Measurements from ENCODE around the gene CDKL1. TPM values are rescaled to one million over a fixed set of nuclear protein-coding genes. Genes with fewer than 3 reads are reported as not detected.

The CDKL1 gene
- total RNA-seq (2021): 2.4 and 4.6 TPM in 2 replicates
- Bru-seq, nascent RNA: percentile 42 among the genes with signal in this experiment
- BruChase-seq, experiment 1, labeled RNA remaining after a 2-hour chase: percentile 51 among the genes with signal in this experiment
- percentile 38 among the genes with signal in this experiment for BruChase-seq, experiment 2, labeled RNA remaining after a 6-hour chase
- long read RNA-seq, partial matches to known transcripts: 0 of 9 reads
- long read RNA-seq, other reads (novel, unspliced or antisense): 9 of 9 reads

DNA sequence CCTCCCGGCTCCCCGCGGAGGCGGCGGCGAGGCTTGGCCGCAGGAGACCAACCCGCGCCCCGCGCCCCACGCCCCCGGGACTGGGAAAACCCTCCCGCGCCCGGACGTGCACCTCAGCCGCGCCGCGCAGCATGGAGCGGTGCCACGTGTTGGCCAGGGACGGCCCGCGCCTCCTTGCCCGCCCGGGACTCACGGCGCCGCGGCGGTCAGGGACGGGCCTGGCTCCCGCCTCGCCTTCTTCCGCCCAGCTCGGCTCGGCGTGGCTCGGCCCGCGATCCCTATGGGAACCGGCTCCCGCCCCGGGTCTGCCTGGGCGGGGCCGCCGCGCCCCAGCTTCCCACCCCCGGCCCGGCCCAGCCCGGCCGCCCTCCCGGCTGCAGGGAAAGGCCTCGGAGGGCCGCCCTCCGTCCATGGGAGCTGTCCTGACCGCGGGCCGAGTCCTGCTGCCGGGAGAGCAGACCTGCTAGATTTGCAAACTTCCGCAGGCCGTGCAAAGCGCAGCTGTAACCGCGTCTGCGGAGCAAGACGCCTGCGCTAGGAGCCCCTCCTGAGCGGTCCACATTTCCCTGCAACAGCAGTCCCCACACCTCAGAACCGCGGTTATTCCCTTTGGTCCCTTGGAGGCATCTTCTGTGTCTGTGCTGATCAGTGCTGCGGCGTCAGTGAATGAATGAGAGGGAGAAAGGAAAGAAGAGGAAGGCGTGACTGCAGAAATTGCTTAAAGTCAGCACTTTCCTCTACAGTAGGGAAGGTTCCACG lies at the start of gene CDKL1:
CDKL1 (minus strand) TSS at position 251 of the 759 bp plus-strand sequence. CDS start 1,013 bp downstream, outside the sequence.
- peak; percentile 48 to 73 for DNase-seq
- H3K27me3 ChIP-seq (ENCODE audit: insufficient read depth, low read depth): no peaks in the 10 kb centered on the region
- H3F3A ChIP-seq (ENCODE audit: insufficient read depth, low read depth): peaks cover 8% of the 10 kb centered on the region
- peak within 1 kb of the TSS; percentile 97 for H2AFZ ChIP-seq
- H3K27ac ChIP-seq: peak within 1 kb of the TSS; percentile 32
- no peaks in the 10 kb centered on the region for H4K20me1 ChIP-seq (ENCODE audit: insufficient read depth)
- no TSS peak for BruUV-seq (replicated peaks)
- CTCF ChIA-PET: no interaction called here
- no peaks in the 10 kb centered on the region for H3K79me2 ChIP-seq (ENCODE audit: low read depth)
- H3K9me2 ChIP-seq (ENCODE audit: insufficient read depth): no peaks in the 10 kb centered on the region
- H3K4me1 ChIP-seq (replicated peaks; ENCODE audit: insufficient read depth): no peaks in the 10 kb centered on the region
- H3K36me3 ChIP-seq (ENCODE audit: low read depth): no peaks in the 10 kb centered on the region
- H3K9me3 ChIP-seq (ENCODE audit: insufficient read depth, low read depth): no peaks in the 10 kb centered on the region
- POLR2A ChIA-PET (ENCODE audit: unreplicated experiment): interaction anchor here (0.6 to 0.7 kb wide), 4 partner anchors 85 to 774 kb away, joined by 3 to 5 read pairs (median 3); partner anchors contain the start of genes DMAC2L and L2HGDH
- peak within 1 kb of the TSS; percentile 75 for H3K4me3 ChIP-seq
- H3K4me2 ChIP-seq: peak within 1 kb of the TSS; percentile 98
- intact Hi-C loops (cut with micrococcal nuclease; ENCODE audit: unreplicated experiment): no loop called here
- TF ChIP-seq, protein P1, sequence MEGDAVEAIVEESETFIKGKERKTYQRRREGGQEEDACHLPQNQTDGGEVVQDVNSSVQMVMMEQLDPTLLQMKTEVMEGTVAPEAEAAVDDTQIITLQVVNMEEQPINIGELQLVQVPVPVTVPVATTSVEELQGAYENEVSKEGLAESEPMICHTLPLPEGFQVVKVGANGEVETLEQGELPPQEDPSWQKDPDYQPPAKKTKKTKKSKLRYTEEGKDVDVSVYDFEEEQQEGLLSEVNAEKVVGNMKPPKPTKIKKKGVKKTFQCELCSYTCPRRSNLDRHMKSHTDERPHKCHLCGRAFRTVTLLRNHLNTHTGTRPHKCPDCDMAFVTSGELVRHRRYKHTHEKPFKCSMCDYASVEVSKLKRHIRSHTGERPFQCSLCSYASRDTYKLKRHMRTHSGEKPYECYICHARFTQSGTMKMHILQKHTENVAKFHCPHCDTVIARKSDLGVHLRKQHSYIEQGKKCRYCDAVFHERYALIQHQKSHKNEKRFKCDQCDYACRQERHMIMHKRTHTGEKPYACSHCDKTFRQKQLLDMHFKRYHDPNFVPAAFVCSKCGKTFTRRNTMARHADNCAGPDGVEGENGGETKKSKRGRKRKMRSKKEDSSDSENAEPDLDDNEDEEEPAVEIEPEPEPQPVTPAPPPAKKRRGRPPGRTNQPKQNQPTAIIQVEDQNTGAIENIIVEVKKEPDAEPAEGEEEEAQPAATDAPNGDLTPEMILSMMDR (conservative IDR thresholded peaks at IDR 0.05): no peak
- TF ChIP-seq EZH2 (IDR thresholded peaks at IDR 0.05; ENCODE audit: low read depth): no peak

DNA sequence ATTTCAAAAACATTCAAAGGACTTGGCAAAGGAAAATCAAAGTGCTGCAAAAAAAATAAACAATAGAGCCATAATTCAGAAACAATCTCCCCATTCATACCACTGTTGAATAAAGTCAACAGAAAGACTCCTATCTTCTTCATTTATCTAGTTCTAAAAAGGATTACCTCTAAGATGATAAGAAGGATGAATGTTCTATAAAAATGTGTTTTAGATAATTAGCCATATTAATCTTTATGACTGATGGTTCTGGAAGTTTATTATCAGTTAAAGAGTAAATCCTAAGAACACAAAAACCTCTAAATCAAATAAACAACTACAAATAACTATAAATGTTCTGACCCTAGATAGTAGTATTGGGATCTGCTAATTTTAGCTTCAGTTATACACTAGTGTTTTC lies 37.8 kb upstream of the CDKL1 start:
- H3K36me3 ChIP-seq (ENCODE audit: low read depth): peaks cover 46% of the 10 kb centered on the region
- ChIA-PET POLR2A (ENCODE audit: unreplicated experiment) (no interaction called here), CTCF (interaction anchor here (0.6 kb wide), 1 partner anchor 117 kb away, joined by 4 read pairs; no protein-coding TSS in a partner anchor)
- no peaks in the 10 kb centered on the region; the same call in none of the 2 replicates for H3K9me3 ChIP-seq (ENCODE audit: insufficient read depth, low read depth)
- TF ChIP-seq, protein P1 (conservative IDR thresholded peaks at IDR 0.05): no peak
- no peak for TF ChIP-seq EZH2 (IDR thresholded peaks at IDR 0.05; ENCODE audit: low read depth)
- no TSS peak for BruUV-seq (replicated peaks)
- H3K9me2 ChIP-seq (ENCODE audit: insufficient read depth): no peaks in the 10 kb centered on the region; the same call in 1 of the 2 replicates
- H3K27ac ChIP-seq: no peak overlapping the region
- no peaks in the 10 kb centered on the region for H3K4me1 ChIP-seq (replicated peaks; ENCODE audit: insufficient read depth)
- H3K79me2 ChIP-seq (ENCODE audit: low read depth): no peaks in the 10 kb centered on the region
- no peak overlapping the region for H3K4me2 ChIP-seq
- no peak overlapping the region for H3K4me3 ChIP-seq
- no peaks in the 10 kb centered on the region for H4K20me1 ChIP-seq (ENCODE audit: insufficient read depth)
- intact Hi-C loops (cut with micrococcal nuclease; ENCODE audit: unreplicated experiment): no loop called here
- H2AFZ ChIP-seq: no peak overlapping the region
- H3F3A ChIP-seq (ENCODE audit: insufficient read depth, low read depth): no peaks in the 10 kb centered on the region
- no peak for DNase-seq
- H3K27me3 ChIP-seq (ENCODE audit: insufficient read depth, low read depth): no peaks in the 10 kb centered on the region

DNA sequence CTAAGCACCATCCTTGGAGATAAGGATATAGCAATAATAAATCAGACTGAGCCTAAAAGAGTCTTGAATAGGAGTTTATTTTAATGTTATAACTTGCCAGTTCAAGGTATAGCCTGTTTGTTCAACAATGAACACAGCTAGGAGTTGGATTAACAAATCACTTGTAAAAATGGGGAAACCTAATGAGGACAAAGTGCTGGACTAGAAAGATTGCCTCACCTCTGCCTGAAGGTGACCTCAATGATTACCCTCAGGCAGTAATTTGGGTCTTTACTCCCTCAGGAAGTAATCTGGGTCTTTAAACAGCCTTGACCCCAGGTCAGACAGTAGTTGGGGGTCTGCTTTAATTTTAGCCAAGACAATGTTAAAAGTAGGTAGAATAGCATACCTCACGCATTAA lies 35.5 kb upstream of the CDKL1 start:
- Histone ChIP-seq H3K79me2 (ENCODE audit: low read depth) (no peaks in the 10 kb centered on the region), H2AFZ (no peak overlapping the region), H3K9me3 (ENCODE audit: insufficient read depth, low read depth) (no peaks in the 10 kb centered on the region; the same call in none of the 2 replicates), H3K4me1 (replicated peaks; ENCODE audit: insufficient read depth) (no peaks in the 10 kb centered on the region), H3F3A (ENCODE audit: insufficient read depth, low read depth) (no peaks in the 10 kb centered on the region), H3K36me3 (ENCODE audit: low read depth) (peaks cover 35% of the 10 kb centered on the region), H3K27ac (no peak overlapping the region), H4K20me1 (ENCODE audit: insufficient read depth) (no peaks in the 10 kb centered on the region), H3K4me3 (no peak overlapping the region), H3K9me2 (ENCODE audit: insufficient read depth) (no peaks in the 10 kb centered on the region), H3K4me2 (no peak overlapping the region), H3K27me3 (ENCODE audit: insufficient read depth, low read depth) (no peaks in the 10 kb centered on the region)
- ChIA-PET CTCF (no interaction called here), POLR2A (ENCODE audit: unreplicated experiment) (no interaction called here)
- TF ChIP-seq EZH2 (IDR thresholded peaks at IDR 0.05; ENCODE audit: low read depth): no peak
- TF ChIP-seq, protein P1 (conservative IDR thresholded peaks at IDR 0.05): no peak
- DNase-seq: no peak
- BruUV-seq (replicated peaks): no TSS peak
- intact Hi-C loops (cut with micrococcal nuclease; ENCODE audit: unreplicated experiment): no loop called here
